IMR-90 (cell line): ENCODE results near the gene LDAH. TPM values are rescaled to one million over a fixed set of nuclear protein-coding genes. Genes with fewer than 3 reads are reported as not detected.

Experiments
- ATAC-seq: fragments of 200-7000 bp; cut with Tn5 transposase; 2 replicates; pipeline ENCODE4 v1.9.1; 2020; ENCODE audit warnings: low read depth, mild to moderate bottlenecking, moderate library complexity
- BruUV-seq: library from RNA; stranded (reverse); fragments of 400-500 nt; replicated peaks from 2 replicates; lab custom pipeline; 2021; lab: Mats Ljungman, UMichigan
- CTCF ChIA-PET: fragments of 300-600 bp; formaldehyde crosslinking; extraction: SDS; loops from one replicate; lab custom pipeline; 2021; ENCODE audit warnings: antibody characterized with exemption; lab: Yijun Ruan, JAX
- POLR2A ChIA-PET: fragments of 300-600 bp; sonication (Branson Sonifier 250); formaldehyde crosslinking; loops from one replicate; lab custom pipeline; 2022; ENCODE audit warnings: antibody characterized with exemption; ENCODE audit not compliant: unreplicated experiment; lab: Charles Lee
- DNase-seq: peaks from one replicate; pipeline ENCODE4 v3.0.0; 2013
- H2AFZ ChIP-seq: replicated peaks from 2 replicates; pipeline ENCODE3; 2013; ENCODE audit warnings: low read length, mild to moderate bottlenecking; ENCODE audit not compliant: poor library complexity
- H2AK5ac ChIP-seq: 2 replicates; pipeline ENCODE4 v1.6.1; 2013; ENCODE audit warnings: low read depth, low read length, inconsistent platforms
- H2AK9ac ChIP-seq: replicated peaks from 2 replicates; pipeline ENCODE3; 2013; ENCODE audit warnings: mild to moderate bottlenecking, low read depth, low read length, moderate library complexity; ENCODE audit not compliant: poor library complexity
- H2BK120ac ChIP-seq: 2 replicates; pipeline ENCODE4 v1.6.1; 2013; ENCODE audit warnings: low read depth, low read length, inconsistent platforms
- H2BK15ac ChIP-seq: 3 replicates; pipeline ENCODE4 v1.6.1; 2013; ENCODE audit warnings: low read depth, low read length, inconsistent platforms
- H2BK20ac ChIP-seq: 2 replicates; pipeline ENCODE4 v1.6.1; 2013; ENCODE audit warnings: low read depth, mild to moderate bottlenecking, inconsistent platforms, low read length, moderate library complexity
- H2BK5ac ChIP-seq: 2 replicates; pipeline ENCODE4 v1.6.1; 2013; ENCODE audit warnings: mild to moderate bottlenecking, low read depth, low read length, inconsistent platforms; ENCODE audit not compliant: poor library complexity, severe bottlenecking
- H3K14ac ChIP-seq: replicated peaks from 2 replicates; pipeline ENCODE4 v1.6.1; 2013; ENCODE audit warnings: low read depth, low read length, inconsistent platforms
- H3K18ac ChIP-seq: 2 replicates; pipeline ENCODE4 v1.6.1; 2013; ENCODE audit warnings: low read depth, low read length, control low read depth
- H3K23ac ChIP-seq: 2 replicates; pipeline ENCODE4 v1.6.1; 2013; ENCODE audit warnings: low read depth, low read length, inconsistent platforms
- H3K27ac ChIP-seq: 2 replicates; pipeline ENCODE4 v1.5.1; 2013; ENCODE audit warnings: mild to moderate bottlenecking, control low read depth, low read length; ENCODE audit not compliant: insufficient read depth
- H3K27me3 ChIP-seq: 2 replicates; pipeline ENCODE4 v1.6.1; 2013; ENCODE audit warnings: low read length; ENCODE audit not compliant: control insufficient read depth, insufficient read depth
- H3K36me3 ChIP-seq: 2 replicates; pipeline ENCODE4 v1.6.1; 2013; ENCODE audit warnings: low read length, mixed read lengths; ENCODE audit not compliant: control insufficient read depth, insufficient read depth
- H3K4ac ChIP-seq: 2 replicates; pipeline ENCODE4 v1.6.1; 2013; ENCODE audit warnings: low read depth, low read length, inconsistent platforms
- H3K4me1 ChIP-seq: 2 replicates; pipeline ENCODE4 v1.6.1; 2013; ENCODE audit warnings: low read length, mixed read lengths; ENCODE audit not compliant: control insufficient read depth, insufficient read depth
- H3K4me2 ChIP-seq: 2 replicates; pipeline ENCODE4 v1.6.1; 2013; ENCODE audit warnings: low read depth, mild to moderate bottlenecking, control low read depth, low read length, moderate library complexity
- H3K4me3 ChIP-seq: 2 replicates; pipeline ENCODE4 v1.5.1; 2013; ENCODE audit warnings: low read depth, mild to moderate bottlenecking, control low read depth, low read length, moderate library complexity; ENCODE audit not compliant: insufficient read depth
- H3K56ac ChIP-seq: 2 replicates; pipeline ENCODE4 v1.6.1; 2013; ENCODE audit warnings: low read length, inconsistent platforms; ENCODE audit not compliant: insufficient read depth; ENCODE audit errors: extremely low read depth
- H3K79me1 ChIP-seq, 2 experiments: 2 replicates each; pipeline ENCODE4 v1.6.1; 2013; ENCODE audit warnings: low read length in 2 of 2, inconsistent platforms in 1 of 2, low read depth in 1 of 2
- H3K9ac ChIP-seq: 2 replicates; pipeline ENCODE4 v1.6.1; 2013; ENCODE audit warnings: low read depth, low read length, control low read depth
- H3K9me1 ChIP-seq: 2 replicates; pipeline ENCODE4 v1.6.1; 2013; ENCODE audit warnings: low read length, inconsistent platforms; ENCODE audit not compliant: insufficient read depth
- H3K9me3 ChIP-seq: 2 replicates; pipeline ENCODE4 v1.6.1; 2013; ENCODE audit warnings: low read length; ENCODE audit not compliant: control insufficient read depth, insufficient read depth
- H4K20me1 ChIP-seq: 2 replicates; pipeline ENCODE4 v1.6.1; 2013; ENCODE audit warnings: low read length, inconsistent platforms; ENCODE audit not compliant: insufficient read depth
- H4K5ac ChIP-seq: 2 replicates; pipeline ENCODE4 v1.6.1; 2013; ENCODE audit warnings: mild to moderate bottlenecking, low read depth, low read length, control low read depth
- H4K8ac ChIP-seq, 2 experiments: 2 replicates each; pipeline ENCODE4 v1.6.1; 2013; ENCODE audit warnings: low read depth in 2 of 2, low read length in 2 of 2, control low read depth in 1 of 2, inconsistent platforms in 1 of 2
- H4K91ac ChIP-seq: 2 replicates; pipeline ENCODE4 v1.6.1; 2013; ENCODE audit warnings: low read depth, low read length, inconsistent platforms; ENCODE audit not compliant: insufficient read depth
- BHLHE40 ChIP-seq: fragments of 150-350 bp; IDR thresholded peaks from 2 replicates; pipeline ENCODE4 v1.6.1; 2016; ENCODE audit warnings: mild to moderate bottlenecking, low read depth, low read length
- CEBPB ChIP-seq: IDR thresholded peaks from 2 replicates; pipeline ENCODE4 v1.6.1; 2012; ENCODE audit warnings: low read depth, low read length, improper control_type of control experiment
- CHD1 ChIP-seq: IDR thresholded peaks from 2 replicates; pipeline ENCODE4 v1.6.1; 2012; ENCODE audit warnings: low read depth, low read length, improper control_type of control experiment
- ELK1 ChIP-seq: fragments of 150-350 bp; IDR thresholded peaks from 2 replicates; pipeline ENCODE4 v1.6.1; 2016; ENCODE audit warnings: low read depth, mild to moderate bottlenecking, low read length, moderate library complexity, borderline replicate concordance
- FOS ChIP-seq: fragments of 150-350 bp; IDR thresholded peaks from 2 replicates; pipeline ENCODE4 v1.6.1; 2016; ENCODE audit warnings: low read depth, low read length
- MAFK ChIP-seq: IDR thresholded peaks from 2 replicates; pipeline ENCODE4 v1.6.1; 2012; ENCODE audit warnings: low read depth, low read length, improper control_type of control experiment
- MAZ ChIP-seq: IDR thresholded peaks from 2 replicates; pipeline ENCODE4 v1.6.1; 2012; ENCODE audit warnings: low read depth, mild to moderate bottlenecking, low read length, improper control_type of control experiment, moderate library complexity, borderline replicate concordance
- MXI1 ChIP-seq: IDR thresholded peaks from 2 replicates; pipeline ENCODE4 v1.6.1; 2012; ENCODE audit warnings: low read depth, mild to moderate bottlenecking, low read length, moderate library complexity, borderline replicate concordance
- NFE2L2 ChIP-seq: fragments of 150-350 bp; IDR thresholded peaks from 2 replicates; pipeline ENCODE4 v1.6.1; 2016; ENCODE audit warnings: low read depth, mild to moderate bottlenecking, low read length
- POLR2A ChIP-seq: IDR thresholded peaks from 2 replicates; pipeline ENCODE4 v1.6.1; 2012; ENCODE audit warnings: mild to moderate bottlenecking, low read depth, low read length
- RAD21 ChIP-seq: IDR thresholded peaks from 2 replicates; pipeline ENCODE4 v1.6.1; 2012; ENCODE audit warnings: low read length, improper control_type of control experiment
- RCOR1 ChIP-seq: IDR thresholded peaks from 2 replicates; pipeline ENCODE4 v1.6.1; 2012; ENCODE audit warnings: mild to moderate bottlenecking, low read length, improper control_type of control experiment; ENCODE audit not compliant: insufficient replicate concordance
- RFX5 ChIP-seq: IDR thresholded peaks from 2 replicates; pipeline ENCODE4 v1.8.0; 2012; ENCODE audit warnings: low read depth, mild to moderate bottlenecking, low read length, moderate library complexity
- SMC3 ChIP-seq: fragments of 150-350 bp; IDR thresholded peaks from 2 replicates; pipeline ENCODE4 v1.6.1; 2016; ENCODE audit warnings: low read depth, mild to moderate bottlenecking, antibody characterized with exemption, low read length, moderate library complexity
- USF2 ChIP-seq: fragments of 150-350 bp; IDR thresholded peaks from 2 replicates; pipeline ENCODE4 v1.6.1; 2017; ENCODE audit warnings: mild to moderate bottlenecking, antibody characterized with exemption, low read length, low read depth
- WGBS, 2 experiments: methylation state at CpG; one replicate each; pipeline versions ENCODE4 v1.1.5 to v1.1.7; 2013; ENCODE audit warnings: missing lambda C conversion rate in 2 of 2; ENCODE audit not compliant: insufficient read length in 1 of 2; ENCODE audit errors: extremely low coverage in 2 of 2; 5-methylcytosine and 5-hydroxymethylcytosine counted together
- dilution Hi-C: fragments of 300-500 bp; cut with HindIII; formaldehyde crosslinking; loops from one replicate; pipeline ENCODE4 v1.14.3; 2018; ENCODE audit warnings: low sequenced_read_pairs; ENCODE audit not compliant: unreplicated experiment
- in situ Hi-C: fragments of 300-500 bp; cut with MboI; formaldehyde crosslinking; loops from 3 replicates; pipeline ENCODE4 v1.14.3; 2019; ENCODE audit warnings: low sequenced_read_pairs, inconsistent platforms, mixed read lengths
- intact Hi-C: fragments of 100-400 bp; cut with micrococcal nuclease; formaldehyde crosslinking; loops from 2 replicates; pipeline ENCODE4 v1.10.0; 2022
- polyA plus RNA-seq, 3 experiments: library from polyadenylated mRNA; depleted of rRNA; stranded (reverse); fragments of >200 nt; gene quantifications; 2 replicates each; pipeline ENCODE4 v1.2.3, GENCODE V29; 2012; ENCODE audit warnings: low replicate concordance in 1 of 3
- total RNA-seq: library from RNA; depleted of rRNA; stranded (reverse); fragments of >200 nt; gene quantifications from 2 replicates; pipeline ENCODE4 v1.2.3, GENCODE V29; 2012
- TF ChIP-seq, protein P1 (sequence below): conservative IDR thresholded peaks from 2 replicates; pipeline ENCODE4 v1.5.1; 2012; ENCODE audit warnings: mild to moderate bottlenecking, low read depth, low read length, improper control_type of control experiment

The LDAH gene
- total and polyA plus RNA-seq, 2 of the 4 experiments (the other 2 are of a cell fraction): 12.1 to 31.7 TPM

DNA sequence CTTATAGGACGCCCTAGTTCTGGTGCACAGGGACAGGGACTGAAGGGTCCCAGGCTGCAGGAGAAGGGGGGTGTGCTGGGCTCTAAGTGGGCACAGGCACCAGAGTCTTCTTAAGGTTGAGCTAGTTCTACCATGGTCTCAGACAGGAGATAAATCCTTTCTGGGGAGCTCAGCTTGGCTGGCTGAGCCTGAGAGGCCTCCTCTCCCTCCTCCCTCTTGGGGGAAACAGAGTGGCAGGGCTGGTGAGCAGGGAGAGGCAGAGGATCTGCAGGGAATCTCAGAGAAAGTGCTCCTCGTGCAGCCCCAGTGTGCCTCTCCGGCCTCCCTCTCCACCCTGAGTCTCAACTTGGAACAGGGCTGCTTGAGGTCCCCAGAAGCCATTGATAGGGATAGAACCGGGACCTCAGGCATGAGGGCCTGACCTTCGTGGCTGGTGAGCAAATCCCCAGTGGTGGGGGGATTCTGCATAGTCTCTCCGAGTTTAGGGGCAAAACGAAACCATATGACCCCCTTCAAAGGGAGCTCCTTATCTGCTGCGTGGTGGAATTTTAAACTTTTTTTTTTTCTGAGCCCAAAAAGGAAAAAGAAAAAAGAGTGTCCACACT is 153.9 kb downstream of the LDAH start:
- no peak overlapping the region for H4K8ac ChIP-seq
- intact Hi-C loops: no loop called here
- no TSS peak for BruUV-seq
- peaks cover 3% of the 10 kb centered on the region; the same call in 1 of the 2 replicates for H3K4me1 ChIP-seq
- no peaks in the 10 kb centered on the region for H3K79me1 ChIP-seq
- dilution Hi-C loops: no loop called here
- no peak overlapping the region for H2AFZ ChIP-seq
- no peaks in the 10 kb centered on the region for H3K9me1 ChIP-seq
- in situ Hi-C loops: loop anchor here (25.0 kb wide), 1 partner anchor 1093 kb away; no protein-coding TSS in a partner anchor
- peaks cover 15% of the 10 kb centered on the region for H4K20me1 ChIP-seq
- no peak overlapping the region for H3K4me2 ChIP-seq
- no peak for ATAC-seq
- H2AK9ac ChIP-seq: peak overlapping the region; percentile 28
- ChIA-PET POLR2A (no interaction called here), CTCF (interaction anchor here (0.7 kb wide), 1 partner anchor 290 kb away, joined by 3 read pairs; no protein-coding TSS in a partner anchor)
- no peak overlapping the region for H2BK5ac ChIP-seq
- H2AK5ac ChIP-seq: no peak overlapping the region
- no peak overlapping the region for H2BK15ac ChIP-seq
- H3K18ac ChIP-seq: no peak overlapping the region
- H2BK120ac ChIP-seq: no peak overlapping the region
- H3K23ac ChIP-seq: no peak overlapping the region
- H4K91ac ChIP-seq: no peak overlapping the region
- no peak overlapping the region for H4K5ac ChIP-seq
- DNase-seq: no peak
- no CpG with 5 or more reads among the region's 8 CpGs for WGBS, 2 experiments
- H3K9ac ChIP-seq: no peak overlapping the region
- no peak overlapping the region for H2BK20ac ChIP-seq
- H3K4me3 ChIP-seq: no peak overlapping the region
- H3K56ac ChIP-seq: no peak overlapping the region
- H3K27me3 ChIP-seq: peaks cover 86% of the 10 kb centered on the region
- no peak overlapping the region for H3K4ac ChIP-seq
- no peak overlapping the region for H3K14ac ChIP-seq
- no peaks in the 10 kb centered on the region for H3K36me3 ChIP-seq
- peaks cover 12% of the 10 kb centered on the region; the same call in 1 of the 2 replicates for H3K9me3 ChIP-seq
- TF ChIP-seq MAZ (no peak), RFX5 (no peak), RCOR1 (no peak), BHLHE40 (no peak), CEBPB (no peak), USF2 (no peak), MAFK (no peak), NFE2L2 (no peak), RAD21 (no peak), ELK1 (no peak), POLR2A (no peak), CHD1 (no peak), FOS (no peak), SMC3 (no peak), MXI1 (no peak)
- TF ChIP-seq, protein P1, sequence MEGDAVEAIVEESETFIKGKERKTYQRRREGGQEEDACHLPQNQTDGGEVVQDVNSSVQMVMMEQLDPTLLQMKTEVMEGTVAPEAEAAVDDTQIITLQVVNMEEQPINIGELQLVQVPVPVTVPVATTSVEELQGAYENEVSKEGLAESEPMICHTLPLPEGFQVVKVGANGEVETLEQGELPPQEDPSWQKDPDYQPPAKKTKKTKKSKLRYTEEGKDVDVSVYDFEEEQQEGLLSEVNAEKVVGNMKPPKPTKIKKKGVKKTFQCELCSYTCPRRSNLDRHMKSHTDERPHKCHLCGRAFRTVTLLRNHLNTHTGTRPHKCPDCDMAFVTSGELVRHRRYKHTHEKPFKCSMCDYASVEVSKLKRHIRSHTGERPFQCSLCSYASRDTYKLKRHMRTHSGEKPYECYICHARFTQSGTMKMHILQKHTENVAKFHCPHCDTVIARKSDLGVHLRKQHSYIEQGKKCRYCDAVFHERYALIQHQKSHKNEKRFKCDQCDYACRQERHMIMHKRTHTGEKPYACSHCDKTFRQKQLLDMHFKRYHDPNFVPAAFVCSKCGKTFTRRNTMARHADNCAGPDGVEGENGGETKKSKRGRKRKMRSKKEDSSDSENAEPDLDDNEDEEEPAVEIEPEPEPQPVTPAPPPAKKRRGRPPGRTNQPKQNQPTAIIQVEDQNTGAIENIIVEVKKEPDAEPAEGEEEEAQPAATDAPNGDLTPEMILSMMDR: no peak
- no peak overlapping the region for H3K27ac ChIP-seq
